ENCODE data around the gene LRRC75A. TPM values are rescaled to one million over a fixed set of nuclear protein-coding genes. Genes with fewer than 3 reads are reported as not detected.

The LRRC75A gene
- total and polyA plus RNA-seq, 2 of the 13 experiments (the other 11 are each of a cell fraction or from before 2014, with no cell fraction given), result 0.03 TPM; not detected in 1

- no peak for TF ChIP-seq ZNF10 (CRISPR knock-in tag; IDR thresholded peaks at IDR 0.05; ENCODE audit: borderline replicate concordance, low read depth)
- no peak for TF ChIP-seq ZNF567 (CRISPR knock-in tag; IDR thresholded peaks at IDR 0.05; ENCODE audit: borderline replicate concordance)
- TF ChIP-seq BCLAF1 (IDR thresholded peaks at IDR 0.05), result no peak
- peak; percentile 17; the same call in 1 of the 2 replicates for TF ChIP-seq GATAD2A (CRISPR knock-in tag; IDR thresholded peaks at IDR 0.05)
- no peak for TF ChIP-seq ZNF230 (CRISPR knock-in tag; IDR thresholded peaks at IDR 0.05)
- TF ChIP-seq AGO2 (optimal IDR thresholded peaks at IDR 0.05; ENCODE audit: low read depth, low read length), result no peak
- TF ChIP-seq KLF9 (CRISPR knock-in tag; IDR thresholded peaks at IDR 0.05; ENCODE audit: low read depth), result no peak
Observed at GRCh38 chr17:16419074-16419928, 72.7 kb downstream of the LRRC75A start (continued).

- ATAC-seq, result no peak
- H3K27me3 ChIP-seq (ENCODE audit: control insufficient read depth in 1 of 2, insufficient read depth in 2 of 2, low read length in 2 of 2), result no peaks in the 10 kb centered on the region
- FAIRE-seq, result no peak
- H3K27ac ChIP-seq (ENCODE audit: extremely low read length, insufficient read depth, low read length), result peak overlapping the region; percentile 68
- H4K20me1 ChIP-seq (ENCODE audit: insufficient read depth, low read length), result no peaks in the 10 kb centered on the region
- in situ Hi-C loops (cut with HindIII; ENCODE audit: extremely low pct_ligation_motif_present, low pct_unique_long_range_greater_than_20kb) (loop anchor here (5.0 to 10.0 kb wide), 2 partner anchors 36 to 54 kb away; partner anchors contain the start of gene UBB), intact Hi-C loops (cut with micrococcal nuclease; ENCODE audit: unreplicated experiment) (no loop called here)
- no peaks in the 10 kb centered on the region; a peak in 1 of 5 replicates for H3K36me3 ChIP-seq (replicated peaks in 1 of 2; ENCODE audit: control insufficient read depth in 1 of 2, insufficient read depth in 2 of 2, low read length in 2 of 2)
- H2AFZ ChIP-seq (ENCODE audit: low read length), result no peak overlapping the region
- H3K9ac ChIP-seq (ENCODE audit: insufficient read depth, low read depth, low read length), result no peak overlapping the region
- peaks cover 54% of the 10 kb centered on the region for H3K4me1 ChIP-seq (ENCODE audit: insufficient read depth, low read length)
- 70% methylated on average over 1 of the region's 2 CpGs for WGBS (ENCODE audit: low lambda C conversion rate)
- DNase-seq (ENCODE audit: low spot score), result no peak
- peak overlapping the region; percentile 70 for H3K4me2 ChIP-seq (ENCODE audit: low read depth, low read length)
- no peaks in the 10 kb centered on the region for H3K79me2 ChIP-seq (ENCODE audit: insufficient read depth, low read length)
- no peaks in the 10 kb centered on the region for H3K9me3 ChIP-seq (ENCODE audit: low read length)
- H3K4me3 ChIP-seq (replicated peaks in 1 of 3; ENCODE audit: insufficient read depth in 1 of 3, low read depth in 2 of 3, low read length in 3 of 3), result no peak overlapping the region
- BruUV-seq (replicated peaks), result no TSS peak
- POLR2A ChIA-PET, result interaction anchor here (1.2 to 2.2 kb wide), 7 partner anchors 9 to 106 kb away, joined by 4 to 19 read pairs (median 7); partner anchors contain the start of gene UBB
- CTCF ChIA-PET (ENCODE audit: low intra/inter-chr PET ratio, low total read pairs), result no interaction called here
- peak; percentile 46; the same call in 1 of the 2 replicates for TF ChIP-seq ZNF547 (CRISPR knock-in tag; IDR thresholded peaks at IDR 0.05)
- TF ChIP-seq ZBTB10 (CRISPR knock-in tag; IDR thresholded peaks at IDR 0.05; ENCODE audit: borderline replicate concordance), result no peak
- TF ChIP-seq ZBTB8A (CRISPR knock-in tag; IDR thresholded peaks at IDR 0.05; ENCODE audit: borderline replicate concordance, low read depth), result no peak
- TF ChIP-seq NRL (CRISPR knock-in tag; IDR thresholded peaks at IDR 0.05; ENCODE audit: borderline replicate concordance), result 0 out of 2 replicates have a peak, but pooled peaks have one; percentile 15
- no peak for TF ChIP-seq HCFC1 (IDR thresholded peaks at IDR 0.05; ENCODE audit: low read depth, low read length)
- no peak for TF ChIP-seq ARID3A (IDR thresholded peaks at IDR 0.05; ENCODE audit: low read depth, low read length)
- peak; percentile 15; the same call in 1 of the 2 replicates for TF ChIP-seq ZSCAN21 (CRISPR knock-in tag; IDR thresholded peaks at IDR 0.05; ENCODE audit: borderline replicate concordance)
Observed at GRCh38 chr17:16418685-16419068, 73.3 kb downstream of the LRRC75A start.
